Caco-2 (cell line): Measurements from ENCODE around the gene TSC22D4. TPM values are rescaled to one million over a fixed set of nuclear protein-coding genes. Genes with fewer than 3 reads are reported as not detected.
A peak's percentile ranks its signal among the peaks of the same experiment; 100 is the strongest.

Source experiments
- BruUV-seq: library from RNA; stranded (reverse); fragments of 400-500 nt; replicated peaks from 2 replicates; lab custom pipeline; 2021; lab: Mats Ljungman, UMichigan
- CTCF ChIA-PET: fragments of 300-600 bp; sonication (Branson Sonifier 250); formaldehyde crosslinking; loops from one replicate; lab custom pipeline; 2022; ENCODE audit warnings: antibody characterized with exemption; lab: Charles Lee
- POLR2A ChIA-PET: fragments of 300-600 bp; sonication (Branson Sonifier 250); formaldehyde crosslinking; loops from one replicate; lab custom pipeline; 2022; ENCODE audit warnings: antibody characterized with exemption; lab: Charles Lee
- DNase-seq, 2 experiments: peaks; one replicate each; pipeline versions ENCODE4 v3.0.0 to v3.0.0-alpha.2; 2020 to 2022
- H3K27me3 ChIP-seq: replicated peaks from 2 replicates; pipeline ENCODE4 v1.6.0; 2011; ENCODE audit warnings: low read length; ENCODE audit not compliant: control insufficient read depth, insufficient read depth
- H3K36me3 ChIP-seq: 2 replicates; pipeline ENCODE4 v1.5.1; 2011; ENCODE audit warnings: low read length; ENCODE audit not compliant: control insufficient read depth, insufficient read depth
- H3K4me1 ChIP-seq: fragments of 250-450 bp; sonication (Bioruptor Pico); 2 replicates; pipeline ENCODE4 v1.5.1; 2020; ENCODE audit warnings: mild to moderate bottlenecking
- H3K4me3 ChIP-seq: 2 replicates; pipeline ENCODE4 v1.5.1; 2011; ENCODE audit warnings: low read depth, mild to moderate bottlenecking, control low read depth, low read length
- H3K9me3 ChIP-seq: fragments of 250-450 bp; sonication (Bioruptor Pico); 2 replicates; pipeline ENCODE4 v1.5.1; 2020; ENCODE audit warnings: mild to moderate bottlenecking, moderate library complexity
- H3K27ac Mint-ChIP-seq: one replicate; pipeline ENCODE4 v1.8.0; 2022; ENCODE audit warnings: mixed read lengths; ENCODE audit not compliant: unreplicated experiment
- H3K27me3 Mint-ChIP-seq: one replicate; pipeline ENCODE4 v1.8.0; 2022; ENCODE audit warnings: mixed read lengths; ENCODE audit not compliant: insufficient read depth, unreplicated experiment
- H3K36me3 Mint-ChIP-seq: one replicate; pipeline ENCODE4 v1.8.0; 2022; ENCODE audit warnings: mild to moderate bottlenecking, mixed read lengths; ENCODE audit not compliant: insufficient read depth, unreplicated experiment
- H3K4me1 Mint-ChIP-seq: one replicate; pipeline ENCODE4 v1.8.0; 2022; ENCODE audit warnings: low read depth, mixed read lengths; ENCODE audit not compliant: unreplicated experiment
- H3K4me3 Mint-ChIP-seq: one replicate; pipeline ENCODE4 v1.8.0; 2022; ENCODE audit warnings: mild to moderate bottlenecking, moderate library complexity, mixed read lengths; ENCODE audit not compliant: unreplicated experiment
- H3K9me3 Mint-ChIP-seq: one replicate; pipeline ENCODE4 v1.8.0; 2022; ENCODE audit warnings: mixed read lengths; ENCODE audit not compliant: unreplicated experiment
- CTCF ChIP-seq, 2 experiments: fragments of 200-600 bp in 1 of 2; IDR thresholded peaks; 1 replicate in 1 of 2; 2 replicates in 1 of 2; pipeline versions ENCODE4 v1.5.1 to v1.8.0; 2011 to 2022; ENCODE audit warnings: antibody characterized with exemption in 1 of 2, control low read depth in 1 of 2, inconsistent platforms in 1 of 2, low read depth in 1 of 2, low read length in 1 of 2, mild to moderate bottlenecking in 1 of 2, moderate library complexity in 1 of 2; ENCODE audit not compliant: insufficient read depth in 1 of 2, severe bottlenecking in 1 of 2, unreplicated experiment in 1 of 2
- intact Hi-C: fragments of 100-400 bp; cut with micrococcal nuclease; formaldehyde crosslinking; loops from one replicate; pipeline ENCODE4 v1.10.0; 2022; ENCODE audit not compliant: unreplicated experiment
- total RNA-seq: library from RNA; stranded (reverse); gene quantifications from 2 replicates; pipeline ENCODE4 v1.2.3, GENCODE V29; 2022

Gene TSC22D4
- total RNA-seq, 1 experiment from 2014 or later = 27.2 TPM

DNA sequence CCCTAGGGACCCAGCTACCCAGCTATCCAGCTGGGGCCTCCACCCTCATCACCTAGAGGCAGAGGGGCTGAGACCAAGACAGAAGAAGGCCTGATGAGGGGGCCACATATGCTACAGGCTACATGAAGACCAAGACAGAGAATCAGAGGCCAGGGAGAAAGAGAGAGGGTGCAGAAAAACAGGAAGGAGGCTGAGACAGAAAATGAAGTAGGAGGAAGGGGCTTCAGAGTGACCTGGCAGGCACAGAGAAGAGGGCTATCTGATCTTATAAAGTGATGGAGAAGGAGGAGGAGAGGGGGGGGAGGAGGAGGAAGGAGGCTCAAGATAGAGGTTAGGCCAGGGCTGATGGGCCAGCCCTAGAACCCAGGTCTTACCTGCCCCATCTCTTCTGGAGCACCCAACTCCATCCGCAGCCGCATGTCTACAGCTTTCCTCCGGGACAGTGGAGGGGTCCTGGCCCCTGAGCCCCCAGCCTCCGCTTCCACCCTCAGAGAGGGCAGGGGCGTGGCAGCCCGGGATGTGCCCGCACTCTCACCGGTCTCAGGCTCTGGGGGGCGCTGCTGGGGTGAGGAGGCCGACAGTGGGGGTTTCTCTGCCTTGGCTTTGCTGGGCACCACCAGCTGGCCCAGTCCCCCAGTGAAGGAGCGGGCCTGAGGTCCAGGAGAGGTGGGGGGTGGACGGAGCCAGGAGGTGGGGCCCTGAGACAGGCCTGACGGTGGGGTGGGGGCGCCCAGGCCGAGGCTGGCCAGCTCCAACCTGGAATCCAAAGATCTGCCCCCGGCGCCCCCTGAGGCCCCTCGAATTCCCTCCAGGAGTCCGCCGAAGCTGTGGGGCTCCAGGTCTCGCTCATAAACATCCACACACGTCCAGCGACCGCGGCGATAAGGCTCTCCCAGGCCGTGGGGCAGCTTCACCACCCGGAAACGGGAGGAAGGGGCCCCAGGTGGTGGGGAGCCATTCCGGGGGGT, 1.8 kb downstream of the TSC22D4 start:
- CTCF ChIA-PET = interaction anchor here (0.7 to 2.0 kb wide), 2 partner anchors 8 to 85 kb away, joined by 6 to 9 read pairs; no protein-coding TSS in a partner anchor
- intact Hi-C loops = no loop called here
- Mint-ChIP-seq H3K27me3 (no peaks in the 10 kb centered on the region), H3K9me3 (no peaks in the 10 kb centered on the region), H3K4me1 (peaks cover 22% of the 10 kb centered on the region), H3K27ac (no peak overlapping the region), H3K4me3 (peak overlapping the region; percentile 61), H3K36me3 (peaks cover 20% of the 10 kb centered on the region)
- no TSS peak for BruUV-seq
- Histone ChIP-seq H3K4me1 (no peaks in the 10 kb centered on the region), H3K27me3 (no peaks in the 10 kb centered on the region), H3K9me3 (no peaks in the 10 kb centered on the region), H3K36me3 (0 out of 2 replicates have a peak, but pooled peaks cover 1% of the 10 kb centered on the region), H3K4me3 (no peak overlapping the region)
- no peak for TF ChIP-seq CTCF (IDR thresholded peaks at IDR 0.05; ENCODE audit: insufficient read depth in 1 of 2, low read depth in 1 of 2, low read length in 1 of 2, severe bottlenecking in 1 of 2, unreplicated experiment in 1 of 2)
- DNase-seq = no peak
- POLR2A ChIA-PET = no interaction called here

- POLR2A ChIA-PET = no interaction called here
- TF ChIP-seq CTCF (IDR thresholded peaks at IDR 0.05; ENCODE audit: insufficient read depth in 1 of 2, low read depth in 1 of 2, low read length in 1 of 2, severe bottlenecking in 1 of 2, unreplicated experiment in 1 of 2) = no peak
Observed at GRCh38 chr7:100476101-100476780, 2.8 kb downstream of the TSC22D4 start.

DNA sequence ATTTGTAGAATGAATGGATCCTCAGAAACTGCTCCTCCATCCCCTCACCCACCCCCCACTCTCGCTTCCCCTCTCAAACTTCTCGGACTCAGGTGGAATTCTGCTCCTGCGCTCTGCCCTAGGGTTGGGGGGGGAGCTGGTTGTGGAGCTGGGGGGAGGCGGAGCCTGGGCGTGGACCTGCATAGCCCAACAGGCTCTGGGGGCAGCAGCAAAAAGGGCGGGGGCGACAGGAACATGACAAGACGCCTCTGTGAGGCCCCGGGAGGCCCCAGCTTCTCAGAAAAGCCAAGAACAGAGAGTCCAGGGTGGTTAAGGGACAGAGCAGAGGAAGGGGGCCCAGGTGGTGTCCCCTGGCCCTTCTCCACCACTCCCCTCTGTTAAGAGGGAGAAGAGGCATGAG, 3.5 kb downstream of the TSC22D4 start:
- Histone ChIP-seq H3K36me3 (0 out of 2 replicates have a peak, but pooled peaks cover 1% of the 10 kb centered on the region), H3K9me3 (no peaks in the 10 kb centered on the region), H3K4me1 (no peaks in the 10 kb centered on the region), H3K27me3 (no peaks in the 10 kb centered on the region), H3K4me3 (no peak overlapping the region)
- no peak for TF ChIP-seq CTCF (IDR thresholded peaks at IDR 0.05; ENCODE audit: insufficient read depth in 1 of 2, low read depth in 1 of 2, low read length in 1 of 2, severe bottlenecking in 1 of 2, unreplicated experiment in 1 of 2)
- Mint-ChIP-seq H3K27me3 (no peaks in the 10 kb centered on the region), H3K4me1 (peaks cover 22% of the 10 kb centered on the region), H3K36me3 (peaks cover 20% of the 10 kb centered on the region), H3K4me3 (peak overlapping the region; percentile 8), H3K9me3 (no peaks in the 10 kb centered on the region), H3K27ac (no peak overlapping the region)
- no TSS peak for BruUV-seq
- POLR2A ChIA-PET = no interaction called here
- CTCF ChIA-PET = interaction anchor here (0.6 kb wide), 1 partner anchor 11 kb away, joined by 3 read pairs; no protein-coding TSS in a partner anchor
- no peak for DNase-seq
- intact Hi-C loops = no loop called here

More at GRCh38 chr7:100476101-100476780, 2.8 kb downstream of the TSC22D4 start:
- H3K4me3 ChIP-seq = no peak overlapping the region
- H3K9me3 ChIP-seq = no peaks in the 10 kb centered on the region
- H3K9me3 Mint-ChIP-seq = no peaks in the 10 kb centered on the region
- H3K27me3 Mint-ChIP-seq = no peaks in the 10 kb centered on the region
- DNase-seq = no peak
- 0 out of 2 replicates have a peak, but pooled peaks cover 1% of the 10 kb centered on the region for H3K36me3 ChIP-seq
- peaks cover 20% of the 10 kb centered on the region for H3K36me3 Mint-ChIP-seq
- H3K27me3 ChIP-seq = no peaks in the 10 kb centered on the region
- H3K4me1 Mint-ChIP-seq = peaks cover 22% of the 10 kb centered on the region
- BruUV-seq = no TSS peak
- H3K4me3 Mint-ChIP-seq = peak overlapping the region; percentile 8
- intact Hi-C loops = no loop called here
- CTCF ChIA-PET = no interaction called here
- no peak overlapping the region for H3K27ac Mint-ChIP-seq
- no peaks in the 10 kb centered on the region for H3K4me1 ChIP-seq
